ENCODE results near the gene TRIM33. TPM values are rescaled to one million over a fixed set of nuclear protein-coding genes. Genes with fewer than 3 reads are reported as not detected.

TRIM33 gene
- total RNA-seq, 2 experiments from 2014 or later, result 34.2 to 35.6 TPM

- intact Hi-C loops (cut with micrococcal nuclease), result no loop called here
- POLR2A ChIA-PET, result interaction anchor here (0.6 kb wide), 3 partner anchors 55 to 196 kb away, joined by 3 read pairs; no protein-coding TSS in a partner anchor
- Mint-ChIP-seq H3K27ac (no peak overlapping the region), H3K4me1 (ENCODE audit: low read depth) (no peaks in the 10 kb centered on the region), H3K27me3 (no peaks in the 10 kb centered on the region), H3K9me3 (peaks cover 37% of the 10 kb centered on the region), H3K4me3 (no peak overlapping the region), H3K36me3 (ENCODE audit: low read depth) (peaks cover 15% of the 10 kb centered on the region)
- CTCF ChIA-PET, result interaction anchor here (0.9 to 1.1 kb wide), 2 partner anchors 29 to 40 kb away, joined by 3 to 4 read pairs; no protein-coding TSS in a partner anchor
- ATAC-seq (no peak), DNase-seq (no peak)
- TF ChIP-seq, protein P1, sequence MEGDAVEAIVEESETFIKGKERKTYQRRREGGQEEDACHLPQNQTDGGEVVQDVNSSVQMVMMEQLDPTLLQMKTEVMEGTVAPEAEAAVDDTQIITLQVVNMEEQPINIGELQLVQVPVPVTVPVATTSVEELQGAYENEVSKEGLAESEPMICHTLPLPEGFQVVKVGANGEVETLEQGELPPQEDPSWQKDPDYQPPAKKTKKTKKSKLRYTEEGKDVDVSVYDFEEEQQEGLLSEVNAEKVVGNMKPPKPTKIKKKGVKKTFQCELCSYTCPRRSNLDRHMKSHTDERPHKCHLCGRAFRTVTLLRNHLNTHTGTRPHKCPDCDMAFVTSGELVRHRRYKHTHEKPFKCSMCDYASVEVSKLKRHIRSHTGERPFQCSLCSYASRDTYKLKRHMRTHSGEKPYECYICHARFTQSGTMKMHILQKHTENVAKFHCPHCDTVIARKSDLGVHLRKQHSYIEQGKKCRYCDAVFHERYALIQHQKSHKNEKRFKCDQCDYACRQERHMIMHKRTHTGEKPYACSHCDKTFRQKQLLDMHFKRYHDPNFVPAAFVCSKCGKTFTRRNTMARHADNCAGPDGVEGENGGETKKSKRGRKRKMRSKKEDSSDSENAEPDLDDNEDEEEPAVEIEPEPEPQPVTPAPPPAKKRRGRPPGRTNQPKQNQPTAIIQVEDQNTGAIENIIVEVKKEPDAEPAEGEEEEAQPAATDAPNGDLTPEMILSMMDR (IDR thresholded peaks at IDR 0.05), result no peak
Measured at GRCh38 chr1:114386129-114387009, 124.6 kb downstream of the TRIM33 start.

DNA sequence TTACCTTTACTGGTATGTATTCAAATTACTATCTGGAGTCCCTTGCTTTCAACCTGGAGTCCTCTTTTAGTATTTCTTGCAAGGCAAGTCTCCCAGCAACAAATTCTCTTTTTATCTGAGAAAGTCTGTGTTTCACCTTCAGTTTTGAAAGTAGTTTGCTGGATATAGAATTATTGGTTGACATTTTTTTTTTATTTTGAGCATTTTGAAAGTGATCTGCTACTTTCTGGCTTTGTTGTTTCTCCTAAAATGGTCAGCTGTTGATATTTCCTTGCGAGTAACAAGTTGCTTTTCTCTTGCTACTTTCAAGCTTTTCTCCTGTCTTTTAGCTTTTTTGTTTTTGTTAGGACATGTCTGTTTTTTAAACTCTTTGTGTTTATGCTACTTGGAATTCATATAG is 126.1 kb downstream of the TRIM33 start:
- H3K27ac Mint-ChIP-seq, result no peak overlapping the region
- TF ChIP-seq, protein P1 (IDR thresholded peaks at IDR 0.05), result no peak
- DNase-seq (no peak), ATAC-seq (no peak)
- intact Hi-C loops (cut with micrococcal nuclease), result no loop called here
- peaks cover 39% of the 10 kb centered on the region for H3K9me3 Mint-ChIP-seq
- ChIA-PET POLR2A (no interaction called here), CTCF (no interaction called here)
- no peaks in the 10 kb centered on the region for H3K27me3 Mint-ChIP-seq
- peaks cover 10% of the 10 kb centered on the region for H3K36me3 Mint-ChIP-seq (ENCODE audit: low read depth)
- H3K4me1 Mint-ChIP-seq (ENCODE audit: low read depth), result no peaks in the 10 kb centered on the region
- H3K4me3 Mint-ChIP-seq, result no peak overlapping the region

DNA sequence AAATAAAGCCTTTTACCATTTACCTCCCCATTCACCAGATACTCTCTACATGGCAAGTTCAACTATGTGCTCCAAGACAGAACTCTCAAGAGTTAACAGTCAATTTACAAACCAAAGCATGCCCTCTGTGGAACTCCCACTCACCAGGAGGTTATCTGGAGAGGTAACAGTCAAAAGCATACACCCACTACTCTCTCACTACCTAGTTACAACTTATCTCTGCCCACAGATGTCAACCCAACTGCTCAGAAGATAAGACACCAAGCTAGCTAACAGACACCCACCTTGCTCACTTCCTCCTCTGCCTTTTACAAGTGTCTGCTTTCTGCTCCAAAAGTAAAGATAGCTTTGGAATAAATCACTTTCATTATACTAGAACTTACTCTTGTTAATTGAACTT is 131.0 kb downstream of the TRIM33 start:
- intact Hi-C loops (cut with micrococcal nuclease), result no loop called here
- H3K36me3 Mint-ChIP-seq (ENCODE audit: low read depth), result peaks cover 4% of the 10 kb centered on the region
- CTCF ChIA-PET, result no interaction called here

DNA sequence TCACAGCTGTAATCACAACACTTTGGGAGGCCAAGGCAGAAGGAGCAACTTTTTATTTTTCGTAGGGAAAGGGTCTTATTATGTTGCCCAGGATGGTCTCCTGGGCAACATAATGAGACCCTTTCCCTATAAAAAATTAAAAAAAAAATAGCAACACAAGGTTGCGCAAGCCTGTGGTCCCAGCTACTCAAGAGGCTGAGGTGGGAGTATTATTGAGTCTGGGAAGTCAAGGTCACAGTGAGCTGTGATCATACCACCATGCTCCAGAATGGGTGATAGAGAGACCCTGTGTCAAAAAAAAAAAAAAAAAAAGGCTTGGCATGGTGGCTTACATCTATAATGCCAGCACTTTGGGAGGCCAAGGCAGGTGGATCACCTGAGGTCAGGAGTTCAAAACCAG is 131.6 kb downstream of the TRIM33 start:
- Mint-ChIP-seq H3K27ac (no peak overlapping the region), H3K4me3 (no peak overlapping the region), H3K27me3 (no peaks in the 10 kb centered on the region), H3K4me1 (ENCODE audit: low read depth) (no peaks in the 10 kb centered on the region), H3K9me3 (peaks cover 28% of the 10 kb centered on the region), H3K36me3 (ENCODE audit: low read depth) (peaks cover 4% of the 10 kb centered on the region)
- TF ChIP-seq, protein P1 (IDR thresholded peaks at IDR 0.05), result no peak
- no peak for ATAC-seq
- ChIA-PET POLR2A (interaction anchor here (0.6 to 0.8 kb wide), 2 partner anchors 16 to 1251 kb away, joined by 3 read pairs; no protein-coding TSS in a partner anchor), CTCF (interaction anchor here (0.7 kb wide), 1 partner anchor 80 kb away, joined by 3 read pairs; no protein-coding TSS in a partner anchor)
- DNase-seq, result no peak
- intact Hi-C loops (cut with micrococcal nuclease), result no loop called here

More for the DNA sequence above, 131.0 kb downstream of the TRIM33 start:
- ATAC-seq (no peak), DNase-seq (no peak)
- H3K27ac Mint-ChIP-seq, result no peak overlapping the region
- no peaks in the 10 kb centered on the region for H3K4me1 Mint-ChIP-seq (ENCODE audit: low read depth)
- peaks cover 28% of the 10 kb centered on the region for H3K9me3 Mint-ChIP-seq
- TF ChIP-seq, protein P1 (IDR thresholded peaks at IDR 0.05), result no peak
- POLR2A ChIA-PET, result interaction anchor here (0.6 to 0.8 kb wide), 2 partner anchors 17 to 1251 kb away, joined by 3 read pairs; no protein-coding TSS in a partner anchor
- H3K4me3 Mint-ChIP-seq, result no peak overlapping the region
- no peaks in the 10 kb centered on the region for H3K27me3 Mint-ChIP-seq

GRCh38 chr1:114377356-114377755 is 133.6 kb downstream of the TRIM33 start:
- intact Hi-C loops (cut with micrococcal nuclease), result no loop called here
- no peak for DNase-seq
- Mint-ChIP-seq H3K9me3 (peaks cover 27% of the 10 kb centered on the region), H3K4me3 (no peak overlapping the region), H3K27ac (no peak overlapping the region), H3K4me1 (ENCODE audit: low read depth) (no peaks in the 10 kb centered on the region), H3K27me3 (no peaks in the 10 kb centered on the region), H3K36me3 (ENCODE audit: low read depth) (peaks cover 4% of the 10 kb centered on the region)
- ChIA-PET POLR2A (no interaction called here), CTCF (interaction anchor here (1.2 kb wide), 1 partner anchor 31 kb away, joined by 3 read pairs; no protein-coding TSS in a partner anchor)
- TF ChIP-seq, protein P1 (IDR thresholded peaks at IDR 0.05), result no peak
- ATAC-seq, result no peak

All from activated CD8-positive, alpha-beta T cell treated with anti-CD3 and anti-CD28 coated beads for 36 hours (primary cell).